ENCODE data around the gene PANK2. TPM values are rescaled to one million over a fixed set of nuclear protein-coding genes. Genes with fewer than 3 reads are reported as not detected.
A peak's percentile ranks its signal among the peaks of the same experiment; 100 is the strongest.
"Not testable (repeated sequence)": the region's sequence is repeated elsewhere in the genome, so short reads cannot be mapped to it uniquely, and the experiment has no call there.

The PANK2 gene
- total RNA-seq, 4 donors from 2014 or later: 17.9 to 53.6 (median 43.2) TPM

- no peak for TF ChIP-seq POLR2A (IDR thresholded peaks at IDR 0.05)
- TF ChIP-seq CTCF (IDR thresholded peaks at IDR 0.05): no peak
- H3K4me1 ChIP-seq: no peaks in the 10 kb centered on the region
- H3K27ac ChIP-seq: no peak overlapping the region
- no peaks in the 10 kb centered on the region for H3K27me3 ChIP-seq
- DNase-seq: no peak
- H3K4me3 ChIP-seq: no peak overlapping the region
- H3K36me3 ChIP-seq: no peaks in the 10 kb centered on the region
- H3K9me3 ChIP-seq: no peaks in the 10 kb centered on the region
These were observed 75.5 kb downstream of the PANK2 start for GRCh38 chr20:3964719-3965118.

- Histone ChIP-seq H3K4me3 (no peak overlapping the region), H3K27me3 (no peaks in the 10 kb centered on the region), H3K9me3 (no peaks in the 10 kb centered on the region), H3K4me1 (no peaks in the 10 kb centered on the region), H3K27ac (no peak overlapping the region), H3K36me3 (no peaks in the 10 kb centered on the region)
- no peak for DNase-seq
- no peak for TF ChIP-seq CTCF (IDR thresholded peaks at IDR 0.05)
- TF ChIP-seq POLR2A (IDR thresholded peaks at IDR 0.05): no peak
These were observed 77.4 kb downstream of the PANK2 start for GRCh38 chr20:3966571-3966970.

GRCh38 chr20:3970016-3970415, 80.8 kb downstream of the PANK2 start:
- DNase-seq: peak in 2 of 3 donors; percentile 55 to 67
- Histone ChIP-seq H3K4me1 (no peaks in the 10 kb centered on the region), H3K27ac (no peak overlapping the region), H3K9me3 (no peaks in the 10 kb centered on the region), H3K27me3 (no peaks in the 10 kb centered on the region), H3K36me3 (no peaks in the 10 kb centered on the region), H3K4me3 (no peak overlapping the region)
- TF ChIP-seq CTCF (IDR thresholded peaks at IDR 0.05): peak in 3 of 6 experiments; percentile 35 to 42 (median 36)
- TF ChIP-seq POLR2A (IDR thresholded peaks at IDR 0.05): no peak

GRCh38 chr20:3971145-3971544, 82.0 kb downstream of the PANK2 start:
- H3K4me3 ChIP-seq: no peak overlapping the region
- TF ChIP-seq CTCF (IDR thresholded peaks at IDR 0.05) (no peak), POLR2A (IDR thresholded peaks at IDR 0.05) (no peak)
- no peaks in the 10 kb centered on the region for H3K9me3 ChIP-seq
- H3K27me3 ChIP-seq: no peaks in the 10 kb centered on the region
- no peaks in the 10 kb centered on the region for H3K4me1 ChIP-seq
- no peak overlapping the region for H3K27ac ChIP-seq
- DNase-seq: no peak
- H3K36me3 ChIP-seq: no peaks in the 10 kb centered on the region

- Histone ChIP-seq H3K27ac (no peak overlapping the region), H3K9me3 (no peaks in the 10 kb centered on the region), H3K36me3 (no peaks in the 10 kb centered on the region), H3K4me1 (no peaks in the 10 kb centered on the region), H3K27me3 (no peaks in the 10 kb centered on the region), H3K4me3 (no peak overlapping the region)
- DNase-seq: no peak
- no peak for TF ChIP-seq CTCF (IDR thresholded peaks at IDR 0.05)
- no peak for TF ChIP-seq POLR2A (IDR thresholded peaks at IDR 0.05)
These were observed 83.0 kb downstream of the PANK2 start for GRCh38 chr20:3972161-3972560.

- H3K27ac ChIP-seq, H3K36me3 ChIP-seq, H3K4me3 ChIP-seq, H3K4me1 ChIP-seq, H3K27me3 ChIP-seq, H3K9me3 ChIP-seq, DNase-seq: not testable (repeated sequence)
These were observed 83.4 kb downstream of the PANK2 start for GRCh38 chr20:3972631-3973030.

All from Peyer's patch (tissue), 4 donors.